GM12873 (cell line): Measurements from ENCODE around the gene GANC.

Experiments used
- TF ChIP-seq, protein P1 (sequence below): IDR thresholded peaks from 2 replicates; pipeline ENCODE4 v1.5.1; 2012; ENCODE audit warnings: low read depth, mild to moderate bottlenecking, moderate library complexity, low read length, control low read depth; ENCODE audit not compliant: insufficient read depth; ENCODE audit errors: missing control alignments

The GANC gene

DNA sequence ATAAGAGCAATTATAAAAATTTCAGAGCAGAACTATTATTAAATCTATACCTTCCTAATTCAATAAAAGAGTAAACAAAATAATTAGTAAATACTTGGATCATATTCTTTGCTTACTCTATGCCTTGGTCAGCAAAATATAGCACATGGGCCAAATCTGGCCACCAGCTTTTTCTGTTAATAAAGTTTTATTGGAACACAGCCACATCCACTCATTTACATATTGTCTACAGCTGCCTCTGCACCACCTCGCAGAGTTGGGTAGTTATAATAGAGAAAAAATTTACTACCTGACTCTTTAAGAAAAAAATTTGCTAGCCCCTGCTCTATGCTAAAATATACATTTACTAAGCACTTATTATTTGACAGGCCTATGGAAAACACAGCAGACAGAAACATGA, 32.2 kb upstream of the GANC start:
- TF ChIP-seq, protein P1, sequence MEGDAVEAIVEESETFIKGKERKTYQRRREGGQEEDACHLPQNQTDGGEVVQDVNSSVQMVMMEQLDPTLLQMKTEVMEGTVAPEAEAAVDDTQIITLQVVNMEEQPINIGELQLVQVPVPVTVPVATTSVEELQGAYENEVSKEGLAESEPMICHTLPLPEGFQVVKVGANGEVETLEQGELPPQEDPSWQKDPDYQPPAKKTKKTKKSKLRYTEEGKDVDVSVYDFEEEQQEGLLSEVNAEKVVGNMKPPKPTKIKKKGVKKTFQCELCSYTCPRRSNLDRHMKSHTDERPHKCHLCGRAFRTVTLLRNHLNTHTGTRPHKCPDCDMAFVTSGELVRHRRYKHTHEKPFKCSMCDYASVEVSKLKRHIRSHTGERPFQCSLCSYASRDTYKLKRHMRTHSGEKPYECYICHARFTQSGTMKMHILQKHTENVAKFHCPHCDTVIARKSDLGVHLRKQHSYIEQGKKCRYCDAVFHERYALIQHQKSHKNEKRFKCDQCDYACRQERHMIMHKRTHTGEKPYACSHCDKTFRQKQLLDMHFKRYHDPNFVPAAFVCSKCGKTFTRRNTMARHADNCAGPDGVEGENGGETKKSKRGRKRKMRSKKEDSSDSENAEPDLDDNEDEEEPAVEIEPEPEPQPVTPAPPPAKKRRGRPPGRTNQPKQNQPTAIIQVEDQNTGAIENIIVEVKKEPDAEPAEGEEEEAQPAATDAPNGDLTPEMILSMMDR = no peak

DNA sequence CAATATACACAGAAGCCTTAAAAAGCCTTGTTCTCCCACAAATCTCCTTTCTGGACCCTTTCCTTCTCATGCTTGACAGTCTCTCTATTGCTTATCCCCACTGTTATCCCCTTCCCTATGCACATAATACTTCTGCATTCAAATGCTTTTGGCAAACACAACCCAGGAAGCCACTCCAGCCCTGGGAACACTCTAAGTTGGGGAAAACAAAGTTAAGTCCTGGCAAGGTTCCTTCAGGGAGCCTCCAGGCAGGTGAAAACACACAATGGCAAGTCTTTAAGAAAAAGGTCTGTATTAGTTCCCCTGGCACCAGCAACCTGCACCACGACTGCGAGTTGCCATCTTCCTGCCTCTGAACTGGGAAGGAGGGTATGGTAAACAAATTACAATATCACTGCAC, 19.7 kb upstream of the GANC start:
- TF ChIP-seq, protein P1 = no peak

DNA sequence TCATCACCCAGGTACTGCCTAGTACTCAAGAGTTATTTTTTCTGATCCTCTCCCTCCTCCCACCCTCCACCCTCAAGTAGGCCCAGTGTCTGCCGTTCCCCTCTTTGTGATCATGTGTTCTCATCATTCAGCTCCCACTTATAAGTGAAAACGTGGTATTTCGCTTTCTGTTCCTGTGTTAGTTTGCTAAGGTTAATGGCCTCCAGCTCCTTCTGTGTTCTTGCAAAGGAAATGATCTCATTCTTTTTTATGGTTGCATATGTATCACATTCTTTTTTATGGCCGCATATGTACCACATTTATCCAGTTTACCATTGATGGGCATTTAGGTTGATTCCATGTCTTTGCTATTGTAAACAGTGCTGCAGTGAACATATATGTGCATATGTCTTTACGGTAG, 8.2 kb upstream of the GANC start:
- TF ChIP-seq, protein P1 = no peak

DNA sequence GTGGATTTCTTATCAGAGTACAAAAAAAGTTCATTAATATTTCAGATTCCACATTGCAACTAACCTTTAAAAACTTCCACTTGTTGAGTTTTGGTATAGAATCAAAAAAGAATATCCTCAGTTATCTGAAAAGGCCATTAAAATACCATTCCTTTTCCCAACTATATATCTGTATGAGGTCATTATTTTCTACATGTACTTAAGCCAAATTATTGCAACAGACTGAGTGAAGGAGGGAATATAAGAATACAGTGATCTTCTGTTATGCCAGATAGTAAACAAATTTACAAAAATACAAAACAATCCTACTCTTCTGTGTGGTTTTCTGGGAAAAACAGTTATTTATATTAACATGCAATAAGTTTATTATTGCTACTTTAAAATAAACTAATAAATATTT, 5.7 kb upstream of the GANC start:
- TF ChIP-seq, protein P1 = no peak

DNA sequence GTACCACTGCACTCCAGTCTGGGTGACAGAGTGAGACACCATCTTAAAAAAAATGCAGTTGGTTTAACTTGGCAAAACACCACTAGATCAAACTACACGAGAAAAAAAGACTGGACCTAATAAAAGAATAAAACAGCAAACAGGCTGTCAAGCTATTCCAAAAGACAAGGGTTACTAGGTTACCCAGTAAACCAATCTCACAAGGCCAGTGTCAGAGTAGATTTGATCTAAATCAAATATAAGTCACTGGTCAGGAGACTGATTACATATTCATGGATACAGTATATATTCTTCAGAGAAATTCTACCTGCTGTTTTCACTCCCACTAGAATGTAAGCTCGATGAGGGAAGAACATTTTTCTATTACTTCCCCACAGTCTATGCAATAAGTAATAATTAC, 2.5 kb upstream of the GANC start:
- TF ChIP-seq, protein P1 = no peak

DNA sequence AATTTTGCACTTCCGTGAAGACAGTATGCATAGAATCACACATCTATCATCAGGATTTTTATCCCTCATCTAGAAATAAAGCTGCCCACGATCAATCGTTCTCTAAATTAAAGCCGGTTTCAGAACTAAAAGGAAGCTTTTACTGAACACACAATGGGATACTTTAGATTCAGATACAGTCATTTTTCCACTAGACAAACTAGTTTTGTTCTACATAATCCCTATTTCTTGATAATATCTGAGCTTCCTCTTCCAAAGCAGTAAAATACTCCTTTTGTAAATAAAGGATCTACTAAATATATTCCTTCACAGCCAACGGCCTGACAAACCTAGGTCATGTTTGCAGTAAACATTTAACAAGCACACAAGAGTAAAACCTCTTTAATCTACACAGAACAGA, 2.0 kb upstream of the GANC start:
- TF ChIP-seq, protein P1 = no peak

DNA sequence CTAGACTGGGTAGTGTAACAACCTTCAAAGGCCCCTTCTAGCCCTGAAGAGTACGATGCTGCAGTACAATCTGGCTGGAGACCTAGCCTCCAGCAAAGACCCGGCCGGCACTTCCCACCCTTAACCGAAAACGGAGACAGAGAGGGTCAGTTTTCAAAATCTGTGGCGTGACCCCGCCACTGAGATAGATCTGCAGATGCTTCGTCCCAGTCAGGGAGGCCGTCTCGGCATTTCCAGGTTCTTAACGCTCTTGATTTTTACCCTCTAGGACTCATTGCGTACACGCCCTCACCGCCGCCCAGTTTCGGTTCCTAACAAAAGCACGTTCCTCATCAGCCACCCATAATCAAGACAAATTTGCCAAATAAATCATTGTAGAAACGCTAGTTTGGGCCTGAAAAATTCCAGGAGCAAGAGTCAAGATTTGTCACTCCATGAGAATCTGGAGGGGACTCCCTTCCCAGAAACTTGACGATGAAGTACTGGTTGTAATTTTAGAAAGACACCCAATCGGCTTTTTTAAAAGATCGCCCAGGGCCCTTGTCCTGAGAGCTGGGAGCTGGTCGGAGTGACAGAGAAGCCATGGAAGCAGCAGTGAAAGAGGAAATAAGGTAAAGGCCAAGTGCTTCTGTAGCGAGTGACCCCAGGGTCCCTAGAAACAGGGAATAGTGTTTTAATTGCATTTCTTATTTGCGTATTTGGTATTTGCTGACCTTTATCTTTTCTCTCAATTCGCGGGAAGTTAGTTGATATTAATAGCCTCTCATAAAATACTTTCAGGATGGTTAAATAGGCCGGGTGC, 1.1 kb downstream of the GANC start:
- TF ChIP-seq, protein P1 = no peak
